Left forelimb (tissue), 1 donor: Measurements from ENCODE around the gene WARS2.

Experiments
- DNase-seq: peaks from one replicate; pipeline ENCODE4 v3.0.0-alpha.2; 2018; ENCODE audit warnings: low spot score

The WARS2 gene

DNA sequence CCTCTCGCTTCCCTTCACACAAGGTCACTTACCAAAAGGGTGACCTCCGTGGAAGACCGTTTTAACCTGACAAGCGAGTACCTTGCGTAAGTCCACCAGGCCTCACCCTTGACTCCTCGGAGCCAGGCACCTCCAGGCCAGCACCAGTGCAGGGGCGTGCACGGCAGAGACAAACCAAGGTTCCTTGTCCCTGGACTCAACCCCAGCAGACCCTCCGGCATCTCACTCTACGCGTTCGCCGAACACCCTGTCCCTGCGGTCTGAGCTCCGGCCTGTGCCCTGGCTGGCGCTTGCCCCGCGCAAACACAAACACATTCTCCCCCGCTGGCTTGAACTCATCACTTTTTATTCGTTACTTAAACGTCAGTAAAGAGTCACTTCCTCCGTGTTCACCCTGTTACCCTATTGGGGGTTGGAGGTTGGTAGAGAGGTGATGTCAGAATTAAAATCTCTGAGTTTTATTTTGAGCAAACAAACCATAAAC, 156.9 kb downstream of the WARS2 start:
- no peak for DNase-seq

DNA sequence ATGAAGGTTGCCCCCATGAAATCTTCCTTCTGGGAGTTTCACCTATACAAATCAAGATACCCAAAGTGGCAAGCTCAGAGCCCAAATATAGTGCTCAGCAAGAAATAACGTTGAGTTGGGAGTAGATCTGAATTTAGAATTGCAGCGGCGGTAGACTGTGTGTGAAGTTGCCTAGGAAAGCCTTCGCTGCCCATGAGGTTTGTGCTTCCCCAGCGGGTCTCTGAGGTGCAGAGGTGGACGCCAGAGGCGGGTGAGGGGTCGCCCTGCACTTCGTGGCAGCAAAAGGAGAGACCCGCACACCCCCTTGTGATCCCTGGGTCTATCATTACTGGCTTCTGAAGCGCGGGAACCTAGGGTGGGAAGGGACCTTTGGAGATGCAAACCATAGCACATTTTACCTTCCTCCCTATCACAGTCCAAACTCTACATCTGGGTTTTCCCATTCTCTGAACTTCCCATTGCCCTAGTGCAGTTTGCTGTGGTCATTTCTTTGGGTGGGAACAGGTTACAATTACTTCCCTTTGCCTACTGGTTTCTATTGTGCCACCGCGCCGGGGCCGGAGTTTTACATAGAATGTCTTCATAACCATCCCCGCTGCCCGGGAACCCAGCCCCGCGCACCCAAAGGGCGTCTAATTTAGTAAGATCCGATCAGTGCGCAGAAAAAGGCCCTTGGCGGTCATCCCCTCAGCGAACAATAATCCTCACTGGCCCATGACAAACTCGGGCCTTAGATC, 157.5 kb downstream of the WARS2 start:
- no peak for DNase-seq

DNA sequence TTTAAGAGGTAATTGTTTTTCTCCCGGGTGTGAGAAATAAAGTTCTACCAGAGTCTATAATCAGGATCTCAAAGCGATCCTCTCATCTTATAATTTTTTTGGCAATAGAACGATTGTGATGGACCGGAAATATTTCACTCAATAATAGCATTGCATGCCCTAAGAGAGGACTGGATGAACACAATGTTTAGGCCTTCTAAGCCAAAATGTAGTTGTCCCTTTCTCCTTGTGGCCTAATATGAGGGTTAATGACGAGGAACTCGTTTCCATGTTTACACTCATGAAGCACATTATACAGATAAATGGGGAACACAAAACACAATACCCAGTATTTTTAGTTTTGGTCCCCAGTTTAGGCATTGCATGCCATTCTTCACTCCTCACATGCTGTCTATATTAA, 158.2 kb downstream of the WARS2 start:
- DNase-seq: no peak

DNA sequence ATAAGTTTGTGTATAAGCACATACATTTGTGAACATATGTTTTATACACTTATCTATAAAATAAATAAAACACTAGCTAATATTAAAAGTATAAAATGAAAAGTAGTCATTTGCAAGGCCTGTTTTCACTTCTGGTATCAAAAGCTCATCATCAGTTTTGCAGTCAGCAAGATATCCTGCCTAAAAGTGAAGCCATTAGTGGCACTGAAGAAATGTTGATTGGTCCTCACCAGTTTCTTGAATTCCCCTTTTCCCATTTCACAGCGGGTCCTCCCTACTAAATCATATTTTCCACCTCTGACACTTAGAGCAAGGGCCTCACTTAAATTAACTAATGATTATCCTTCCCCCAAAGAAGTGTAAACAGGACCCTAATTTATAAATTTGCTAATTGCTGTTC, 159.0 kb downstream of the WARS2 start:
- DNase-seq: no peak
